Tibial artery (tissue), 4 donors: Measurements from ENCODE around the gene TBC1D1.

Source experiments
- DNase-seq, 2 donors: peaks; one replicate each; pipeline ENCODE4 v3.0.0-alpha.2; 2019
- H3K27ac ChIP-seq, 2 donors: fragments of 200-600 bp; sonication (generic) in 1 of 2; 1 replicate in 1 of 2; 2 replicates in 1 of 2; pipeline ENCODE4 v1.5.1; 2018 to 2019; ENCODE audit warnings: mild to moderate bottlenecking in 1 of 2
- H3K27me3 ChIP-seq, 2 donors: fragments of 200-600 bp; sonication (generic) in 1 of 2; one replicate each; pipeline versions ENCODE4 v1.5.1 to v1.6.0; 2016 to 2019
- H3K36me3 ChIP-seq, 3 donors: fragments of 200-600 bp; sonication (generic) in 2 of 3; one replicate each; pipeline ENCODE4 v1.5.1; 2016 to 2019; ENCODE audit warnings: mild to moderate bottlenecking in 2 of 3
- H3K4me1 ChIP-seq, 4 donors: fragments of 200-600 bp; sonication (generic) in 2 of 4; 1 replicate in 3 of 4; 2 replicates in 1 of 4; pipeline ENCODE4 v1.5.1; 2016 to 2019
- H3K4me3 ChIP-seq, 2 donors: fragments of 200-600 bp; sonication (generic) in 1 of 2; 1 replicate in 1 of 2; 2 replicates in 1 of 2; pipeline ENCODE4 v1.5.1; 2018 to 2019; ENCODE audit warnings: mild to moderate bottlenecking in 2 of 2
- H3K9me3 ChIP-seq, 3 donors: fragments of 200-600 bp; sonication (generic) in 1 of 3; one replicate each; pipeline ENCODE4 v1.5.1; 2016 to 2019
- intact Hi-C: fragments of 100-400 bp; cut with DNase I; formaldehyde crosslinking; loops from one replicate; pipeline ENCODE4 v1.15.0; 2023; ENCODE audit warnings: low total_unique reads
- TF ChIP-seq, protein P1 (sequence below), 2 experiments: fragments of 200-600 bp in 1 of 2; fragments of 450-650 bp in 1 of 2; IDR thresholded peaks; one replicate each; pipeline ENCODE4 v1.5.1; 2017 to 2019; ENCODE audit warnings: antibody characterized with exemption in 2 of 2, mild to moderate bottlenecking in 1 of 2, moderate library complexity in 1 of 2

The TBC1D1 gene

DNA sequence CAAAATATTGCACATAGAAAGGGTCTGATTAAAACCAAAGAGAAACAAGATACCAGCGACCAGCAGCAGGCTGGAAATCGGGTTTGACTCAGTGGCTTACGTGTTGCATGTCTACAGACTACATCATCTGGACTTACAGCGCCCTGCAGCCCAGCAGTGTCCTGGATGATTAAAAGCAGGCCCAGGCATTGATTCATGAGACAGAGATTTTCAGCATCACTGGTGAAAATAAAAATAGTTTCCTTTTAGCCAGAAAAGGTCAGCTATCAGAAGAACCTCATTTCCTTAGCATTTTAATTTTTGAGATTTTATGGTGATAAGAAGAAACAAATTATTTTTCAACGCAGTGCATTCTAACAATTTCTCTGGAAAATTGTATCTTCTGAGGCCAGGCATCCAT, 259.9 kb downstream of the TBC1D1 start:
- DNase-seq: no peak
- H3K36me3 ChIP-seq: no peaks in the 10 kb centered on the region
- no peaks in the 10 kb centered on the region for H3K27me3 ChIP-seq
- peaks cover 0 to 23% (median 12%) of the 10 kb centered on the region in 4 donors for H3K4me1 ChIP-seq
- H3K9me3 ChIP-seq: no peaks in the 10 kb centered on the region
- H3K4me3 ChIP-seq: no peak overlapping the region
- H3K27ac ChIP-seq: no peak overlapping the region
- TF ChIP-seq, protein P1, sequence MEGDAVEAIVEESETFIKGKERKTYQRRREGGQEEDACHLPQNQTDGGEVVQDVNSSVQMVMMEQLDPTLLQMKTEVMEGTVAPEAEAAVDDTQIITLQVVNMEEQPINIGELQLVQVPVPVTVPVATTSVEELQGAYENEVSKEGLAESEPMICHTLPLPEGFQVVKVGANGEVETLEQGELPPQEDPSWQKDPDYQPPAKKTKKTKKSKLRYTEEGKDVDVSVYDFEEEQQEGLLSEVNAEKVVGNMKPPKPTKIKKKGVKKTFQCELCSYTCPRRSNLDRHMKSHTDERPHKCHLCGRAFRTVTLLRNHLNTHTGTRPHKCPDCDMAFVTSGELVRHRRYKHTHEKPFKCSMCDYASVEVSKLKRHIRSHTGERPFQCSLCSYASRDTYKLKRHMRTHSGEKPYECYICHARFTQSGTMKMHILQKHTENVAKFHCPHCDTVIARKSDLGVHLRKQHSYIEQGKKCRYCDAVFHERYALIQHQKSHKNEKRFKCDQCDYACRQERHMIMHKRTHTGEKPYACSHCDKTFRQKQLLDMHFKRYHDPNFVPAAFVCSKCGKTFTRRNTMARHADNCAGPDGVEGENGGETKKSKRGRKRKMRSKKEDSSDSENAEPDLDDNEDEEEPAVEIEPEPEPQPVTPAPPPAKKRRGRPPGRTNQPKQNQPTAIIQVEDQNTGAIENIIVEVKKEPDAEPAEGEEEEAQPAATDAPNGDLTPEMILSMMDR (IDR thresholded peaks at IDR 0.05): no peak
- intact Hi-C loops: no loop called here

- no peak for DNase-seq
- Histone ChIP-seq H3K9me3 (no peaks in the 10 kb centered on the region), H3K27me3 (no peaks in the 10 kb centered on the region), H3K4me1 (peaks cover 0 to 23% (median 13%) of the 10 kb centered on the region in 4 donors), H3K36me3 (no peaks in the 10 kb centered on the region), H3K27ac (no peak overlapping the region), H3K4me3 (no peak overlapping the region)
- TF ChIP-seq, protein P1 (IDR thresholded peaks at IDR 0.05): no peak
- intact Hi-C loops: no loop called here
These were observed 261.0 kb downstream of the TBC1D1 start for GRCh38 chr4:38151873-38152272.

GRCh38 chr4:38152305-38152704, 261.4 kb downstream of the TBC1D1 start:
- Histone ChIP-seq H3K9me3 (no peaks in the 10 kb centered on the region), H3K27ac (no peak overlapping the region), H3K4me1 (peaks cover 0 to 23% (median 13%) of the 10 kb centered on the region in 4 donors), H3K27me3 (no peaks in the 10 kb centered on the region), H3K36me3 (no peaks in the 10 kb centered on the region), H3K4me3 (no peak overlapping the region)
- DNase-seq: no peak
- TF ChIP-seq, protein P1 (IDR thresholded peaks at IDR 0.05): no peak
- intact Hi-C loops: no loop called here

DNA sequence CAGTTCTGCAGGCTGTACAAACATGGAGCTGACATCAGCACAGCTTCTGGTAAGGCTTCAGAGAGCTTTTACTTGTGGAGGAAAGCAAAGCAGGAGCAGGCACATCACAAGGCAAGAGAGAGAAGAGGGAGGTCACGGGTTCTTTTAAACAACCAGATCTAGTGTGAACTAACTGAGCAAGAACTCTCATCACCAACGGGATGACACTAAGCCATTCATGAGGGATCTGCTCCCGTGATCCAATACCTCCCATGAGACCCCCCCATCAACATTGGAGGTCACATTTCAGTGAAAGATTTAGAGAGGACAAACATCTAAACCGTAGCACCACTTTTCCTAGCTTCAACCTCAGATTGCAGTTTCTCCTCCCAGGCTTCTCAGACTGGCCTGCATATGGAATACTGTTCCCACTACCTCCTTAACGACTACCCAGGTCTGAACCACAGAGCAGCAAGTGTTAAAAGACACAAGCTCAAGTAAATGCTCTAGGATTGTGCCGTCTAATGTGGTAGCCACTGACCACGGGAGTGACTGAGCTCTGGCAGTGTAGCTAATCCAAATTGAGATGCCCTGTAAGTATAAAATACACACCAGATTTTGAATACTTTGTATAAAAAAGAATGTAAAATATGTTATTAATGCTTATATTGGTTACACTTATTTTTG, 262.0 kb downstream of the TBC1D1 start:
- TF ChIP-seq, protein P1 (IDR thresholded peaks at IDR 0.05): no peak
- no peak for DNase-seq
- Histone ChIP-seq H3K27ac (no peak overlapping the region), H3K4me3 (no peak overlapping the region), H3K36me3 (no peaks in the 10 kb centered on the region), H3K27me3 (no peaks in the 10 kb centered on the region), H3K4me1 (peaks cover 0 to 23% (median 13%) of the 10 kb centered on the region in 4 donors), H3K9me3 (no peaks in the 10 kb centered on the region)
- intact Hi-C loops: no loop called here

DNA sequence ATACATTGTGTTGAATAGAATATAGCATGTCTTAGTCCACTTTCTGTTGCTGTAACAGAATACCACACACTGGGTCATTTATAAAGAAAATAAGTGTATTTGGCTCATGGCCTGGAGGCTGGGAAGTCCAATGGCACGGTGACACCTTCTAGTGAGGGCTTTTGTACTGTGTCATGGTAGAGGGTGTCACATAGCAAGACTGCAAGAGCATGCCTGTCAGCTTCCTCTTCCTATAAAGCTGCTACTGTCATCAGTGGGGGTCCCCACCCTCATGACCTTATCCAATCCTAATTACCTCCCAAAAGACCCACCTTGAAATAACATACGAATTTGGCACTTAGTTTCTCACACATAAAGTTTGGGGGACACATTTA, 262.5 kb downstream of the TBC1D1 start:
- intact Hi-C loops: no loop called here

More for the DNA sequence above, 262.5 kb downstream of the TBC1D1 start:
- Histone ChIP-seq H3K9me3 (no peaks in the 10 kb centered on the region), H3K4me1 (peaks cover 0 to 23% (median 13%) of the 10 kb centered on the region in 4 donors), H3K27ac (no peak overlapping the region), H3K36me3 (no peaks in the 10 kb centered on the region), H3K4me3 (no peak overlapping the region), H3K27me3 (no peaks in the 10 kb centered on the region)
- TF ChIP-seq, protein P1 (IDR thresholded peaks at IDR 0.05): no peak
- no peak for DNase-seq
